Measurements from ENCODE around the gene TFAM. TPM values are rescaled to one million over a fixed set of nuclear protein-coding genes. Genes with fewer than 3 reads are reported as not detected.

The TFAM gene
- total RNA-seq, 1 donor, result 18.8 TPM

- Histone ChIP-seq H3K36me3 (ENCODE audit: insufficient read depth, low read length) (no peaks in the 10 kb centered on the region), H3K4me3 (ENCODE audit: insufficient read depth, low read length) (no peak overlapping the region), H3K27me3 (ENCODE audit: insufficient read depth, low read length) (no peaks in the 10 kb centered on the region), H2AFZ (ENCODE audit: low read length) (no peak overlapping the region), H3K9me3 (ENCODE audit: low read depth, low read length) (no peaks in the 10 kb centered on the region), H3K4me2 (ENCODE audit: insufficient read depth, low read length) (no peak overlapping the region), H3K27ac (ENCODE audit: low read depth, low read length) (no peak overlapping the region), H4K20me1 (ENCODE audit: insufficient read depth, low read length) (peaks cover 6% of the 10 kb centered on the region), H3K79me2 (ENCODE audit: insufficient read depth, low read length) (peaks cover 12% of the 10 kb centered on the region), H3K4me1 (ENCODE audit: insufficient read depth, low read length) (no peaks in the 10 kb centered on the region)
- no peak for DNase-seq (ENCODE audit: insufficient read length, low spot score, missing footprints)
- no peak for TF ChIP-seq CTCF (IDR thresholded peaks at IDR 0.05; ENCODE audit: extremely low read depth, low read depth, low read length)
These were observed 26.8 kb upstream of the TFAM start for GRCh38 chr10:58358314-58358933.

- no peak for TF ChIP-seq CTCF (IDR thresholded peaks at IDR 0.05; ENCODE audit: extremely low read depth, low read depth, low read length)
- H4K20me1 ChIP-seq (ENCODE audit: insufficient read depth, low read length), result peaks cover 6% of the 10 kb centered on the region
These were observed 26.3 kb upstream of the TFAM start for GRCh38 chr10:58358947-58359346.

GRCh38 chr10:58359541-58359940, 25.7 kb upstream of the TFAM start:
- no peak for DNase-seq (ENCODE audit: insufficient read length, low spot score, missing footprints)
- Histone ChIP-seq H3K4me3 (ENCODE audit: insufficient read depth, low read length) (no peak overlapping the region), H3K4me2 (ENCODE audit: insufficient read depth, low read length) (no peak overlapping the region), H3K27me3 (ENCODE audit: insufficient read depth, low read length) (no peaks in the 10 kb centered on the region), H4K20me1 (ENCODE audit: insufficient read depth, low read length) (peaks cover 6% of the 10 kb centered on the region), H2AFZ (ENCODE audit: low read length) (no peak overlapping the region), H3K79me2 (ENCODE audit: insufficient read depth, low read length) (peaks cover 12% of the 10 kb centered on the region), H3K27ac (ENCODE audit: low read depth, low read length) (no peak overlapping the region), H3K4me1 (ENCODE audit: insufficient read depth, low read length) (no peaks in the 10 kb centered on the region), H3K9me3 (ENCODE audit: low read depth, low read length) (no peaks in the 10 kb centered on the region), H3K36me3 (ENCODE audit: insufficient read depth, low read length) (no peaks in the 10 kb centered on the region)
- TF ChIP-seq CTCF (IDR thresholded peaks at IDR 0.05; ENCODE audit: extremely low read depth, low read depth, low read length), result no peak

More at GRCh38 chr10:58358947-58359346, 26.3 kb upstream of the TFAM start:
- H3K4me3 ChIP-seq (ENCODE audit: insufficient read depth, low read length), result no peak overlapping the region
- no peak for DNase-seq (ENCODE audit: insufficient read length, low spot score, missing footprints)
- peaks cover 12% of the 10 kb centered on the region for H3K79me2 ChIP-seq (ENCODE audit: insufficient read depth, low read length)
- no peaks in the 10 kb centered on the region for H3K27me3 ChIP-seq (ENCODE audit: insufficient read depth, low read length)
- no peaks in the 10 kb centered on the region for H3K36me3 ChIP-seq (ENCODE audit: insufficient read depth, low read length)
- no peak overlapping the region for H3K27ac ChIP-seq (ENCODE audit: low read depth, low read length)
- no peak overlapping the region for H2AFZ ChIP-seq (ENCODE audit: low read length)
- H3K4me2 ChIP-seq (ENCODE audit: insufficient read depth, low read length), result no peak overlapping the region
- no peaks in the 10 kb centered on the region for H3K9me3 ChIP-seq (ENCODE audit: low read depth, low read length)
- H3K4me1 ChIP-seq (ENCODE audit: insufficient read depth, low read length), result no peaks in the 10 kb centered on the region

- no peak for DNase-seq (ENCODE audit: insufficient read length, low spot score, missing footprints)
- peaks cover 8% of the 10 kb centered on the region for H3K79me2 ChIP-seq (ENCODE audit: insufficient read depth, low read length)
- no peaks in the 10 kb centered on the region for H3K9me3 ChIP-seq (ENCODE audit: low read depth, low read length)
- H3K27me3 ChIP-seq (ENCODE audit: insufficient read depth, low read length), result no peaks in the 10 kb centered on the region
- H2AFZ ChIP-seq (ENCODE audit: low read length), result no peak overlapping the region
- no peak overlapping the region for H3K4me3 ChIP-seq (ENCODE audit: insufficient read depth, low read length)
- H4K20me1 ChIP-seq (ENCODE audit: insufficient read depth, low read length), result peaks cover 6% of the 10 kb centered on the region
- H3K4me1 ChIP-seq (ENCODE audit: insufficient read depth, low read length), result no peaks in the 10 kb centered on the region
- no peaks in the 10 kb centered on the region for H3K36me3 ChIP-seq (ENCODE audit: insufficient read depth, low read length)
- H3K4me2 ChIP-seq (ENCODE audit: insufficient read depth, low read length), result no peak overlapping the region
- H3K27ac ChIP-seq (ENCODE audit: low read depth, low read length), result no peak overlapping the region
- TF ChIP-seq CTCF (IDR thresholded peaks at IDR 0.05; ENCODE audit: extremely low read depth, low read depth, low read length), result no peak
These were observed 24.7 kb upstream of the TFAM start for GRCh38 chr10:58360412-58361004.
